GM12878 (cell line): ENCODE results near the gene PRMT1.

ENCODE experiments used
- CREM ChIP-seq: IDR thresholded peaks from 2 replicates; pipeline ENCODE4 v1.6.1; 2014; ENCODE audit warnings: antibody characterized with exemption, low read depth
- CTCF ChIP-seq, 3 experiments: IDR thresholded peaks in 2 of 3; conservative IDR thresholded peaks in 1 of 3; 2 replicates each; pipeline ENCODE4 v1.5.1; 2011; ENCODE audit warnings: low read depth in 3 of 3, low read length in 3 of 3, mild to moderate bottlenecking in 3 of 3, control low read depth in 2 of 3, moderate library complexity in 2 of 3, inconsistent platforms in 1 of 3, mixed read lengths in 1 of 3; ENCODE audit not compliant: control insufficient read depth in 2 of 3, insufficient read depth in 1 of 3; ENCODE audit errors: extremely low read depth in 1 of 3
- EZH2 ChIP-seq: IDR thresholded peaks from 2 replicates; pipeline ENCODE4 v1.6.1; 2012; ENCODE audit warnings: low read depth, mild to moderate bottlenecking, control low read depth, inconsistent platforms, low read length, borderline replicate concordance; ENCODE audit not compliant: control insufficient read depth
- MXI1 ChIP-seq: fragments of 150-350 bp; IDR thresholded peaks from 2 replicates; pipeline ENCODE4 v1.6.1; 2011; ENCODE audit warnings: low read depth, mild to moderate bottlenecking, inconsistent platforms, low read length, improper control_type of control experiment
- NFYB ChIP-seq: IDR thresholded peaks from 2 replicates; pipeline ENCODE4 v1.6.1; 2011; ENCODE audit warnings: low read depth, mild to moderate bottlenecking, low read length, improper control_type of control experiment, moderate library complexity; ENCODE audit not compliant: insufficient read depth
- RBBP5 ChIP-seq: fragments of 200-600 bp; sonication (generic); conservative IDR thresholded peaks from 2 replicates; pipeline ENCODE4 v1.6.1; 2016
- ZNF207 ChIP-seq: fragments of 450-650 bp; IDR thresholded peaks from 2 replicates; pipeline ENCODE4 v1.6.1; 2014; ENCODE audit warnings: antibody characterized with exemption, mild to moderate bottlenecking, borderline replicate concordance

- TF ChIP-seq NFYB (no peak), EZH2 (no peak), MXI1 (no peak), CTCF (IDR thresholded peaks at IDR 0.05 in 2 of 3, conservative IDR thresholded peaks at IDR 0.05 in 1 of 3; ENCODE audit: control insufficient read depth in 2 of 3, extremely low read depth in 1 of 3, insufficient read depth in 1 of 3, low read depth in 3 of 3, low read length in 3 of 3) (no peak), CREM (no peak), RBBP5 (no peak), ZNF207 (no peak)
These were observed 28.0 kb downstream of the PRMT1 start for GRCh38 chr19:49704888-49705642.
